Ishikawa (cell line): ENCODE results near the gene CLBA1.

Experiments
- CEBPB ChIP-seq: IDR thresholded peaks from 2 replicates; pipeline ENCODE4 v1.6.1; 2012
- CREB1 ChIP-seq: IDR thresholded peaks from 2 replicates; pipeline ENCODE4 v1.6.1; 2012; ENCODE audit warnings: low read depth
- EP300 ChIP-seq: IDR thresholded peaks from 2 replicates; pipeline ENCODE4 v1.6.1; 2012; ENCODE audit warnings: borderline replicate concordance
- FOXM1 ChIP-seq: IDR thresholded peaks from 2 replicates; pipeline ENCODE4 v1.6.1; 2012; ENCODE audit warnings: low read depth, borderline replicate concordance
- NFIC ChIP-seq: IDR thresholded peaks from 2 replicates; pipeline ENCODE4 v1.6.1; 2012
- RAD21 ChIP-seq: IDR thresholded peaks from 2 replicates; pipeline ENCODE4 v1.6.1; 2012; ENCODE audit warnings: low read depth
- TAF1 ChIP-seq: IDR thresholded peaks from 2 replicates; pipeline ENCODE4 v1.6.1; 2012; ENCODE audit warnings: low read depth, mild to moderate bottlenecking
- TCF12 ChIP-seq: IDR thresholded peaks from 2 replicates; pipeline ENCODE4 v1.6.1; 2012; ENCODE audit warnings: low read depth
- TEAD4 ChIP-seq: IDR thresholded peaks from 2 replicates; pipeline ENCODE4 v1.6.1; 2012
- YY1 ChIP-seq: IDR thresholded peaks from 2 replicates; pipeline ENCODE4 v1.6.1; 2012; ENCODE audit warnings: low read depth
- TF ChIP-seq, protein P1 (sequence below): IDR thresholded peaks from 2 replicates; pipeline ENCODE4 v1.6.1; 2012
- TF ChIP-seq, protein P2 (sequence below): IDR thresholded peaks from 2 replicates; pipeline ENCODE4 v1.6.1; 2012; ENCODE audit warnings: low read depth, mild to moderate bottlenecking

DNA sequence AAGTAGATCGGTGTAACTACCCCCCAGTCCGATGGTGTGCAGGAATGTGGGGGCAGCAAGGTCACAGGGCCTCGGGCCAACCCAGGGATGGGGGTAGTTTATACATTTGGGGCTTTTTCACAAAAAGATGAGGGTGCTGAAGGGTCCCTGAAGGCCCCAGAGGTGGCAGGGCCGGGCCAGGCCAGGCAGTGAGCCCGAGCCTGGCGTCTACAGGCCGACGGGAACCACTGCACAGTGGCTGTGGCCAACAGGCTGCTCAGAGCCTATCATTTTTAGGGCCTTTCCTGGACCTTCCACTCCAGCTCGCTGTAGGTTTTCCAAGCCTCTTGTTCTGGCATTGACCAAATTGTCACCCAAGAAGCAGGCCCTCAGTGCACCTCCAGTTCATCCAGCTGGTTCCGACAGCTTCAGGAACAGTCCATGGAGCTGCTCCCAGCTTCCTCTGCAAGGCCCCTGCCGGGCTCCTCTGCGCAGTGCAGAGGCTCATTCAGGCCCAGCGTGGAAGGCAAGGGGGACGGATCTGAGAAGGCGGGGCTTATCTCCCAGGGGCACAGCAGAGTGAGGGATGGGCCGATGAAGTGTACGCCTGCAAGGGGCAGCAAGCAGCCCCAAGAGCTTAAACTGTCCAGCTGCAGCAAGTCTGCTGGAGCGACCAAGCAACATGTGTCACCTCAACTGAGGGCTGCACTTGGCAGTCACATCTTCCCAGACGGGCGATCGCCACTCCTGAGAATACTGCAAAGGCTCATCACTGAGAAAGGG is 21.4 kb downstream of the CLBA1 start:
- TF ChIP-seq, protein P1, sequence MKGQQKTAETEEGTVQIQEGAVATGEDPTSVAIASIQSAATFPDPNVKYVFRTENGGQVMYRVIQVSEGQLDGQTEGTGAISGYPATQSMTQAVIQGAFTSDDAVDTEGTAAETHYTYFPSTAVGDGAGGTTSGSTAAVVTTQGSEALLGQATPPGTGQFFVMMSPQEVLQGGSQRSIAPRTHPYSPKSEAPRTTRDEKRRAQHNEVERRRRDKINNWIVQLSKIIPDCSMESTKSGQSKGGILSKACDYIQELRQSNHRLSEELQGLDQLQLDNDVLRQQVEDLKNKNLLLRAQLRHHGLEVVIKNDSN = no peak
- TF ChIP-seq CEBPB = no peak
- TF ChIP-seq TAF1 = no peak
- TF ChIP-seq TCF12 = no peak
- TF ChIP-seq NFIC = no peak
- TF ChIP-seq FOXM1 = no peak
- no peak for TF ChIP-seq EP300
- TF ChIP-seq RAD21 = no peak
- TF ChIP-seq, protein P2, sequence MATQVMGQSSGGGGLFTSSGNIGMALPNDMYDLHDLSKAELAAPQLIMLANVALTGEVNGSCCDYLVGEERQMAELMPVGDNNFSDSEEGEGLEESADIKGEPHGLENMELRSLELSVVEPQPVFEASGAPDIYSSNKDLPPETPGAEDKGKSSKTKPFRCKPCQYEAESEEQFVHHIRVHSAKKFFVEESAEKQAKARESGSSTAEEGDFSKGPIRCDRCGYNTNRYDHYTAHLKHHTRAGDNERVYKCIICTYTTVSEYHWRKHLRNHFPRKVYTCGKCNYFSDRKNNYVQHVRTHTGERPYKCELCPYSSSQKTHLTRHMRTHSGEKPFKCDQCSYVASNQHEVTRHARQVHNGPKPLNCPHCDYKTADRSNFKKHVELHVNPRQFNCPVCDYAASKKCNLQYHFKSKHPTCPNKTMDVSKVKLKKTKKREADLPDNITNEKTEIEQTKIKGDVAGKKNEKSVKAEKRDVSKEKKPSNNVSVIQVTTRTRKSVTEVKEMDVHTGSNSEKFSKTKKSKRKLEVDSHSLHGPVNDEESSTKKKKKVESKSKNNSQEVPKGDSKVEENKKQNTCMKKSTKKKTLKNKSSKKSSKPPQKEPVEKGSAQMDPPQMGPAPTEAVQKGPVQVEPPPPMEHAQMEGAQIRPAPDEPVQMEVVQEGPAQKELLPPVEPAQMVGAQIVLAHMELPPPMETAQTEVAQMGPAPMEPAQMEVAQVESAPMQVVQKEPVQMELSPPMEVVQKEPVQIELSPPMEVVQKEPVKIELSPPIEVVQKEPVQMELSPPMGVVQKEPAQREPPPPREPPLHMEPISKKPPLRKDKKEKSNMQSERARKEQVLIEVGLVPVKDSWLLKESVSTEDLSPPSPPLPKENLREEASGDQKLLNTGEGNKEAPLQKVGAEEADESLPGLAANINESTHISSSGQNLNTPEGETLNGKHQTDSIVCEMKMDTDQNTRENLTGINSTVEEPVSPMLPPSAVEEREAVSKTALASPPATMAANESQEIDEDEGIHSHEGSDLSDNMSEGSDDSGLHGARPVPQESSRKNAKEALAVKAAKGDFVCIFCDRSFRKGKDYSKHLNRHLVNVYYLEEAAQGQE = no peak
- no peak for TF ChIP-seq YY1
- no peak for TF ChIP-seq CREB1
- no peak for TF ChIP-seq TEAD4
